ENCODE measurements around the gene JCHAIN. TPM values are rescaled to one million over a fixed set of nuclear protein-coding genes. Genes with fewer than 3 reads are reported as not detected.

Gene JCHAIN
- not detected in 2 replicates for total RNA-seq

DNA sequence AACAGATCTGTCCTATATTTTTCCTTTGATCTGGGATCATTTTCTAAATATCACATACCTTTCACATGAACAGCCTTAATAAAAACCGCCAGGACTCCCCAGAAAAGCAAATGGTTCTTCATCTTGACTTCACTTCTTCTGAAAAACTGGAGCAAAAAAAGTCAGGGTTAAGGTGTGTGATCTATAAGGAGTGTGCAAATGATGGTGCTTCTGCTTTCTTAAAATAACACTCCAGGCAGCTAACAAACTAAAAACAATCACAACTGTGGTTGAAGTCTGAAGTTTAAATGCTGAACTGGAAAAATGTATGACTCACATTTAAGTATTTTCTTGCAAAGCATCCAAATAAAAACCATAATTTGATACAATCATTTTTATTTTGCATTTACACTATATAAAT, at the start of gene JCHAIN:
Gene JCHAIN (minus strand): TSS at position 140 of the 400 bp plus-strand sequence. CDS start 18 bp downstream, at position 122.

DNA sequence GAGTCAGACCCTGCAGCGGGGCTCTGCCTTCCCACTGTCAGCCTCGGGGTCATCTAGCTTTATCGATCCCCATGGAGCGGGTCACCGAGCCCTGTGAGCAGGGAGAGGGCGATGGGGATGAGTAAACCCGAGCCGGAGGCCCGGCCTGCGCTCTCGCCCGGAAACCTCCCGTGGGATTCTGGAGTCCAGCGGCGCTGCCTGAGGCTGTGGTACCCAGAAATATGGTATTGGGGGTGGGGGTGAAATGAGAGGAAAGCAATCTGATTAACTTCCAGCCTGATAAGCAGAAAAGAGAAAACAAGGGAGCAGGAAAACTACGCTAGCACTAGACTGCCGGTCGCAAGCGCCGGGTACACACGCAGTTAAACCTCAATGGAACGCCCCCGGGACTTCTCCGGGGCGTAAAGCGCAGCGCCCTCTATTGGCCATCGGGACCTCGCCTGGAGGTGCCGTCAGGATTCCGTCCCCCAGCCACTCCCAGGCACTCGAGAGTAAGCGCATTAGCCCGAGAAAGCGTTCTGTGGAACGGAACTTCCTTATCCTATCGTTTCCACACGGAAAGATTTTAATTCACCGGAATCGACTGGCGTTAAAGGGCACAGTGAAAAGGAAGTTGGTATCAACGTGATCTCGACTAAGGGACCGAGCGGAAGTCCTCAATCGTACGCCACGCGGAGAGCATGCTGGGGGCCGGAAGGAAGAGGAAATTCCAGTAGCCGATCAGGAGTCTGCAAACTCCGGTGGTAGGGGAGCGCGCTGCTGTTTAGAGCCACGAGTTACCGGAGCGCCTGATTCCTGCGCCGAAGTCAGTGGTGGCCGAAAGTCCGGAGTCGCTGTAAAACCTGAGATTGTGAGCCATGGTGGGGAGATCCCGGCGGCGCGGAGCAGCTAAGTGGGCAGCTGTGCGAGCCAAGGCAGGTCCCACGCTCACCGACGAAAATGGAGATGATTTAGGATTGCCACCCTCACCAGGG, 21.8 kb upstream of the JCHAIN start, which contains the start of gene UTP3:
Gene UTP3 (plus strand): TSS at position 712 of the 974 bp plus-strand sequence. CDS start 146 bp downstream, at position 858.

DNA sequence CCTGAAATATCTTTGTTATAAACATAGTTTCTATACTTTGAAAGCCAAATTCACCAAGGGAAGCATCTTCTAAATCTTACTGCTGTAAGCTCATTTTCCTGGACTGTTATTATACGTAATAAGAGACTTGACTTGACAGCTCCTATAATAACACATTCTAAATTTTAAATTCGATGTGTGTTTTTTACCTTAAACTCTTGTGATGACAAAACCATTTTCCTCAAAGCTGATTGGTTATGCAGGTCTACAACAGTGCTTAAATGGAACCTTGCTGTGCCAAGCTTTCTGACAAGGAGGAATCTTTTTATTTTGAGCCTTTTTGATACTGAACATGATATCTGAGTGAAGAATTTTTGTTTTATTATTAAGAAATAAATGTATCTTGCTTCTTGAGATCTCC, 37.9 kb downstream of the JCHAIN start, which contains the start of gene ENAM:
Gene ENAM (plus strand): TSS at position 301 of the 400 bp plus-strand sequence. CDS start 757 bp downstream, outside the sequence.

Other genes starting within 250 kb of the JCHAIN start
- not detected in 2 replicates for gene MUC7, start 194.3 kb downstream of the JCHAIN start, total RNA-seq
- 0.21 TPM in 1 of 2 replicates, not detected in the other for gene AMTN, start 147.9 kb downstream of the JCHAIN start, total RNA-seq
- not detected in 2 replicates for gene AMBN, start 74.3 kb downstream of the JCHAIN start, total RNA-seq
- gene ENAM, start 37.8 kb downstream of the JCHAIN start, total RNA-seq = not detected in 2 replicates
- 26.8 and 27.4 TPM in 2 replicates for gene UTP3, start 22.0 kb upstream of the JCHAIN start, total RNA-seq
- gene RUFY3, start 55.5 kb upstream of the JCHAIN start, total RNA-seq = 20.3 and 22.1 TPM in 2 replicates
- 84.9 and 106 TPM in 2 replicates for gene GRSF1, start 173.4 kb upstream of the JCHAIN start, total RNA-seq
- 10.2 and 12.2 TPM in 2 replicates for gene MOB1B, start 235.9 kb upstream of the JCHAIN start, total RNA-seq

Data from airway epithelial cell (primary cell).